ENCODE results near the gene SLC39A1. TPM values are rescaled to one million over a fixed set of nuclear protein-coding genes. Genes with fewer than 3 reads are reported as not detected.

SLC39A1 gene
- total RNA-seq, 2 donors from 2014 or later, result 56.7 to 95.4 TPM

DNA sequence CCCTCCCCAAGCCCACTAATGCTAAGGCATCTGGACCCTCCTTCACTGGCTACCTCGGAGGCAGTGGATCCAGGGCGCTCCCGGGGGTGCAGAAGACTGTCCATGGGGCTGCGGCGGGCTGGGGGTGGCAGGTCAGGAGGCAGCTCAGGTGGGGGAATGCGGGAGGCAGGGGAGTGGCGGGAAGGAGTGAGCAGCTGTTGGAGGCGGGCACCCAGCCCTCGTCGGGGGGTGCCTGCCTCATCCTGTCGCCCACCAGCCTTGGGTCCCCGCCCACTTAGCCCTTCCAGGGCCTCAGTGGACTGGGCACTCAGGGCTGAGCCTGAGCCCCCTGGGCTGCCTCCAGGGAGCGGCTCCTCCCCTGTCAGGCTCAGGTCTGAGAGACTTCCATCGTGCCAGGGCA is 29.9 kb downstream of the SLC39A1 start:
- TF ChIP-seq, protein P1, sequence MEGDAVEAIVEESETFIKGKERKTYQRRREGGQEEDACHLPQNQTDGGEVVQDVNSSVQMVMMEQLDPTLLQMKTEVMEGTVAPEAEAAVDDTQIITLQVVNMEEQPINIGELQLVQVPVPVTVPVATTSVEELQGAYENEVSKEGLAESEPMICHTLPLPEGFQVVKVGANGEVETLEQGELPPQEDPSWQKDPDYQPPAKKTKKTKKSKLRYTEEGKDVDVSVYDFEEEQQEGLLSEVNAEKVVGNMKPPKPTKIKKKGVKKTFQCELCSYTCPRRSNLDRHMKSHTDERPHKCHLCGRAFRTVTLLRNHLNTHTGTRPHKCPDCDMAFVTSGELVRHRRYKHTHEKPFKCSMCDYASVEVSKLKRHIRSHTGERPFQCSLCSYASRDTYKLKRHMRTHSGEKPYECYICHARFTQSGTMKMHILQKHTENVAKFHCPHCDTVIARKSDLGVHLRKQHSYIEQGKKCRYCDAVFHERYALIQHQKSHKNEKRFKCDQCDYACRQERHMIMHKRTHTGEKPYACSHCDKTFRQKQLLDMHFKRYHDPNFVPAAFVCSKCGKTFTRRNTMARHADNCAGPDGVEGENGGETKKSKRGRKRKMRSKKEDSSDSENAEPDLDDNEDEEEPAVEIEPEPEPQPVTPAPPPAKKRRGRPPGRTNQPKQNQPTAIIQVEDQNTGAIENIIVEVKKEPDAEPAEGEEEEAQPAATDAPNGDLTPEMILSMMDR (IDR thresholded peaks at IDR 0.05), result no peak
- H3K27me3 ChIP-seq, result no peaks in the 10 kb centered on the region
- peaks cover 77% of the 10 kb centered on the region for H3K36me3 ChIP-seq
- no peak for DNase-seq (ENCODE audit: low spot score)
- no peak overlapping the region for H3K4me3 ChIP-seq
- no peaks in the 10 kb centered on the region for H3K9me3 ChIP-seq
- peaks cover 0 to 8% of the 10 kb centered on the region in 2 donors for H3K4me1 ChIP-seq
- no peak overlapping the region for H3K27ac ChIP-seq

DNA sequence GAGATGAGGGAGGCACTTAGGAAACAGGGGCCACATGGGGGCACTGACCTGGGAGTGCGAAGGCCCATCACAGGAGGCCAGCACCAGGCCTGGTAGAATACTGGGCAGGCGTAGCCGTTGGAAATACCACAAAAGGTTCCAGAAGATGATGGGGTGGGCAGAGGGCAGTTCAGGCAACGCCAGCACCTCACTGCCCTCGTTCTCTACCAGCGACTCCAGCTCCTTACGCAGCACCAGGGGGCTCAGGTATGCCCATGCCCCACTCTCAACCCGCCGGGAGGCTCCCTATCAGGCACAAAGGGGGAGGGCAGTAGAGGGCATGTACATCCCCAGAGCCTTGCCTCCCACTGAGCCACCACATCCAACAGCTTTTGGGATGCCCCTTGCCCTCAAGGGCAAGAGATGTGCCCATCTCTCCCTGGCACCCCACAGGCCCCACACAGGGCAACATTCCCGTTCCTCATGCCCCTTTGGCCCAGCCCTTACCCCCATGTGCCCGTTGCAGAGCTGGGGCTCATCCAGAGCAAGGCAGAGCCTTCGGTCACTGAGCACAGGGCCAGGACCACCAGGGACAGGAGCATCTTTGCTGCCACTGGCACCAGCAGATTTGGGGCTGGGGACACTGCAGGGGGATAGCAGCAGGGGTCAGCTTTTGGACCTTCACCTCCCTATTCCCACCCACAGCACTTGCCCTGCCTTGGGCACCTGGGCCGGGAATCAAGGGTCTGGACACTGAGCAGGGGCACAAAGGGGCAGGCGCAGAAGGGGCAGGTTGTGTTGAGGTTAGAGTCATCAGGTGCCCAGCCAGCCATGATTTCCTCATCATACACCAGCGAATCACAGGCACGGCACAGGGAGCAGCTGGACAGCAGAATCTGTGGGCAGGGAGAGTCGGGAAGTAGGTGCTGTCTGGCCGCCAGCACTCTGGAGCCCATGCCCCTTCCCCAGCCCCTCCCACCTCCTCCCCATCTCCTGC is 30.9 kb downstream of the SLC39A1 start:
- TF ChIP-seq, protein P1 (IDR thresholded peaks at IDR 0.05), result no peak
- Histone ChIP-seq H3K27me3 (no peaks in the 10 kb centered on the region), H3K4me3 (no peak overlapping the region), H3K36me3 (peaks cover 67% of the 10 kb centered on the region), H3K9me3 (no peaks in the 10 kb centered on the region), H3K4me1 (peaks cover 0 to 10% of the 10 kb centered on the region in 2 donors), H3K27ac (no peak overlapping the region)
- no peak for DNase-seq (ENCODE audit: low spot score)

DNA sequence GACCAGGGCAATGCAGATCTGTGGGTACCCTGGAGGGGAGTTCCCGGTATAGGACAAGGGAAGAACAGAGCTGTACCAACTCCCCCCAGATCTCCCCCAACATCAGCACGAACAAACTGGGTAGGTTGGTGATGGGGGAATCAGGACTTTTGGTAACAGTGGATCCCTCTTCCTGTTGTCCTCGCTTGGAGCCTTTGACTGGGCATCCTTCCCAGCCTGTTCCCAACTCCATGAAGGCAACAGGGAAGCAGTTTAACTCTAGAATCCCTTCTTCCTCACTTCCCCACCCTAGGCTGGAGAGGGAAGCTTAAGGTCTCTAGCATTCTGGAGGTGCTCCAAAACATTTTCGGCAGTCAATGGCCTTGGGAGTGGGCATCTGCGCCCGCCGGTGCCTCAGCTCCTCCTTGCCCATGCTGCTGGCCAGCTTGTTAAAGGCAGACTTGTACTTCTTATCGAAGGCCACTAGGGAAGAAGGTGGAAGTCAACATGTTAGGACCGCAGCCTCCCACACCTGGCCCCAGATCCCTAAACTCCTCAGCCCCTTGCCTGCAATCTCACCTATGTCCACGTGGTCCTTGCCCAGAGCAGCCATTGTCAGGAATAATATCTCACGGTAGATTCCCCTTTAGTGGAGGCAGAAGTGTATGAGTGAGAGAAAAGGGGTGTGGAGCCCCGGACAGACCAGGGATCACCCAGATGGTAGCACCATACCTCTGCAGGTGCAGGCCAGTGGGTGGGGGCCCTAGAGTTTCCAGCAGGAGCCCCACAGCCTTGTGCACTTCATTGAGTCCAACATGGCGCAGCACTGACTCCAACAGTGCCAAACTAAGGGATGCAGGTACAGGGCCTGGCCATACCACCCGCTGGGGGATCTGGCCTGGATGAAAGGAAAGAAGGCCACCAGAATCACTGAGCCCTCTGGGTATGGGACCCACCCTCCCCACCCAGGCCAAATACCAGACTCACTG is 33.1 kb downstream of the SLC39A1 start:
- Histone ChIP-seq H3K36me3 (peaks cover 46% of the 10 kb centered on the region), H3K9me3 (no peaks in the 10 kb centered on the region), H3K4me3 (no peak overlapping the region), H3K4me1 (peaks cover 0 to 10% of the 10 kb centered on the region in 2 donors), H3K27ac (no peak overlapping the region), H3K27me3 (no peaks in the 10 kb centered on the region)
- no peak for DNase-seq (ENCODE audit: low spot score)
- TF ChIP-seq, protein P1 (IDR thresholded peaks at IDR 0.05), result no peak

DNA sequence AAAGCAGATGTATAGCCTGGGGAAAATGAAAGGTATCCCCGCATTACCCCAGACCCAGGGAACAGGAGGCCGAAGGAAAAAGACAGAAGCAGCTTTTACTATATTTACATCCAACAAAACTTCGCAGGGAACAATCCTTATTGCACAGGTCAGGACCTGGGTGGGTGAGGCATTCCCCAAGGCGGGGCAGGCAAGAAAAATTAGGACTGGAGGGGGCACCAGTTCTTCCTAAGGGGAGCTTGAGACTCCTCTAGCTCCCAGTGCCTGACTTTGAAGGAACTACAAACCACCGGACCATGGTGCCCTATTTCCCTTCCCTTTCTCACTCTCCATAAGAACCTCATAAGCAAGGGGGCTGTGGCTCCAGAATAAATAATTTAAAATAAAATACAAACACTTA is 33.9 kb downstream of the SLC39A1 start:
- no peak overlapping the region for H3K27ac ChIP-seq
- H3K4me3 ChIP-seq, result no peak overlapping the region
- no peaks in the 10 kb centered on the region for H3K27me3 ChIP-seq
- H3K36me3 ChIP-seq, result peaks cover 37% of the 10 kb centered on the region
- H3K9me3 ChIP-seq, result no peaks in the 10 kb centered on the region
- peaks cover 0 to 10% of the 10 kb centered on the region in 2 donors for H3K4me1 ChIP-seq
- TF ChIP-seq, protein P1 (IDR thresholded peaks at IDR 0.05), result no peak
- no peak for DNase-seq (ENCODE audit: low spot score)

DNA sequence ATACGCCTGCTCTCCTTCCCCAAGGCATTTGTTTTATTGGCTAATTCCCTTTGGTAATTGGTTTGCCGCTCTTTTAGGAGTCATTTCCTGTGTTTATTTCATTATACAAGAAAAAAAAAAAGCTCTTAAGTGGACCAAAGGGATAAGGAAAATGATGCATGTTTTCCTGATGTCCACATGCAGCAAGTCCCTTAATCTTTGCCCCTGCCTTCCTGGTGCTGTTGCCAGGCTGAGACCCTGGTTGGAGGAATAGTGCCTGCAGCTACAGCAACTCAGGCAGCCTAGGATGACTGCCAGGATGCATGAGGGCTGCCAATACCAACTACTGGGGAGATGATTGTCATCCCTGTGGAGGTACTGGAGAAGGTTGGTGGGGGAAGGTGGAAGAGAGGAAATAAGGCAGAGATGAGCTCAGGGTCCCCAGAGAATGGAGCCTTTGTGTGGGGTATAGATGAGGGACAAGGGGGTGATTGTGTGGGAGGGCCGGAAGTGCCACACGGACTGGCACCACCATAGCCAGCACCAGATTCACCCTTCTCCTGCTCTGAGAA is 34.5 kb downstream of the SLC39A1 start:
- Histone ChIP-seq H3K4me1 (peaks cover 0 to 12% of the 10 kb centered on the region in 2 donors), H3K27ac (no peak overlapping the region), H3K27me3 (no peaks in the 10 kb centered on the region), H3K4me3 (no peak overlapping the region), H3K9me3 (no peaks in the 10 kb centered on the region), H3K36me3 (peaks cover 32% of the 10 kb centered on the region)
- TF ChIP-seq, protein P1 (IDR thresholded peaks at IDR 0.05), result no peak
- no peak for DNase-seq (ENCODE audit: low spot score)
